DOHH2 (cell line): ENCODE results near the gene LRP8.

Source experiments
- CTCF ChIP-seq: fragments of 200-600 bp; sonication (generic); IDR thresholded peaks from one replicate; pipeline ENCODE4 v1.5.1; 2014; ENCODE audit warnings: antibody characterized with exemption, mild to moderate bottlenecking, low read depth, low read length; ENCODE audit not compliant: poor library complexity, severe bottlenecking
- EZH2phosphoT487 ChIP-seq: fragments of 200-600 bp; sonication (generic); IDR thresholded peaks from 2 replicates; pipeline ENCODE4 v1.6.1; 2017; ENCODE audit warnings: borderline replicate concordance, mild to moderate bottlenecking, antibody characterized with exemption, low read length, moderate library complexity, mixed read lengths

- TF ChIP-seq CTCF (no peak), EZH2phosphoT487 (no peak)
Measured at GRCh38 chr1:53313556-53313955, 14.3 kb downstream of the LRP8 start.
